HepG2 (cell line): ENCODE data around the gene PPM1E. TPM values are rescaled to one million over a fixed set of nuclear protein-coding genes. Genes with fewer than 3 reads are reported as not detected.

Source experiments
- IRF2 ChIP-seq: IDR thresholded peaks from 2 replicates; pipeline ENCODE4 v1.6.1; 2018; ENCODE audit warnings: missing genetic modification reagents, missing compliant biosample characterization
- MBD4 ChIP-seq: IDR thresholded peaks from 2 replicates; pipeline ENCODE4 v1.6.1; 2012; ENCODE audit warnings: low read length, inconsistent platforms, borderline replicate concordance
- NFE2L1 ChIP-seq: sonication (generic); formaldehyde crosslinking; IDR thresholded peaks from 2 replicates; pipeline ENCODE4 v1.4.0; 2020; ENCODE audit warnings: missing genetic modification reagents, mild to moderate bottlenecking, borderline replicate concordance
- NR1H2 ChIP-seq: sonication (generic); formaldehyde crosslinking; IDR thresholded peaks from 2 replicates; pipeline ENCODE4 v1.8.1; 2022; ENCODE audit warnings: low read depth, missing genetic modification reagents, borderline replicate concordance
- ZFP41 ChIP-seq: sonication (generic); formaldehyde crosslinking; IDR thresholded peaks from 2 replicates; pipeline ENCODE4 v1.4.0; 2020; ENCODE audit warnings: mild to moderate bottlenecking, missing genetic modification reagents, borderline replicate concordance
- ZNF761 ChIP-seq: sonication (generic); formaldehyde crosslinking; conservative IDR thresholded peaks from 2 replicates; pipeline ENCODE4 v1.4.0; 2020; ENCODE audit warnings: mild to moderate bottlenecking, missing genetic modification reagents
- ZNF841 ChIP-seq: sonication (generic); formaldehyde crosslinking; IDR thresholded peaks from 2 replicates; pipeline ENCODE4 v1.8.1; 2023; ENCODE audit warnings: missing genetic modification reagents, borderline replicate concordance
- polyA plus RNA-seq, 8 experiments: library from polyadenylated mRNA; depleted of rRNA in 3 of 8; stranded (reverse) in 7 of 8; unstranded in 1 of 8; fragments of >200 nt; fragmentation: Illumina TruSeq in 4 of 8; extraction: Trizol in 4 of 8; gene quantifications; 2 replicates each; pipeline versions ENCODE4 v1.2.1 to v1.2.3, GENCODE V29; 2011 to 2016; ENCODE audit warnings: low read depth in 4 of 8, missing spikeins in 1 of 8, mixed read lengths in 1 of 8; ENCODE audit not compliant: insufficient read depth in 1 of 8
- total RNA-seq, 5 experiments: library from RNA; depleted of rRNA; stranded (reverse); fragments of >200 nt; fragmentation: Illumina TruSeq; extraction: Trizol; gene quantifications; 2 replicates each; pipeline ENCODE4 v1.2.3, GENCODE V29; 2016; ENCODE audit warnings: low read depth in 1 of 5
- TF ChIP-seq, protein P1 (sequence below): sonication (generic); formaldehyde crosslinking; IDR thresholded peaks from 2 replicates; pipeline ENCODE4 v1.5.0; 2020; ENCODE audit warnings: mild to moderate bottlenecking, missing genetic modification reagents
- TF ChIP-seq, protein P2 (sequence below): sonication (generic); formaldehyde crosslinking; conservative IDR thresholded peaks from 2 replicates; pipeline ENCODE4 v1.4.0; 2020; ENCODE audit warnings: missing genetic modification reagents
- TF ChIP-seq, protein P3 (sequence below): sonication (generic); formaldehyde crosslinking; IDR thresholded peaks from 2 replicates; pipeline ENCODE4 v1.9.0; 2021; ENCODE audit warnings: missing genetic modification reagents, mild to moderate bottlenecking, borderline replicate concordance
- TF ChIP-seq, protein P4 (sequence below), 2 experiments: sonication (generic) in 1 of 2; formaldehyde crosslinking in 1 of 2; IDR thresholded peaks; 2 replicates each; pipeline versions ENCODE4 v1.5.1 to v1.6.1; 2011 to 2020; ENCODE audit warnings: borderline replicate concordance in 1 of 2, low read depth in 1 of 2, low read length in 1 of 2, mild to moderate bottlenecking in 1 of 2, missing genetic modification reagents in 1 of 2, moderate library complexity in 1 of 2

The PPM1E gene
- total and polyA plus RNA-seq, 2 of the 13 experiments (the other 11 are each of a cell fraction or from before 2014, with no cell fraction given): 0.15 TPM; not detected in 1

DNA sequence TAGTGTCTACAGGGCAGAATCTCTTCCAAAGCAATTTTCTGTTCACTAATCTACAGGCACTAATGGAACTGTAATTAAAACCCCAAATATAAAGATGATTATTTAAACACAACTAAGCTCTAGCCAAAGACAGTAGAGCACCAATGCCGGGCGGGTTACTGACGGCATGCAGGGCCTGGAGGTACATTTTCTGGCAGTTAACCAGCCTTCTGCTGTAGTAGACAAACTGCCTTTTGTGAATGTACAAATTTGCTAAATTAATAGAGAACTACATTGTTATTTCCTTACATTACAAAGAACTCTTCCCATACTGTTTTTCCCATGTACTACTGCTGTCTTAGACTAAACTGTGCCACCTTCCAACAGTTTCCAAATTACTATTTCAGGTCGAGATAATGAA, 243.2 kb downstream of the PPM1E start (continued):
- TF ChIP-seq ZFP41 (CRISPR knock-in tag) (no peak), MBD4 (no peak), IRF2 (CRISPR knock-in tag) (no peak), ZNF761 (no peak), NFE2L1 (CRISPR knock-in tag) (no peak), ZNF841 (no peak), NR1H2 (no peak)
- TF ChIP-seq, protein P1, sequence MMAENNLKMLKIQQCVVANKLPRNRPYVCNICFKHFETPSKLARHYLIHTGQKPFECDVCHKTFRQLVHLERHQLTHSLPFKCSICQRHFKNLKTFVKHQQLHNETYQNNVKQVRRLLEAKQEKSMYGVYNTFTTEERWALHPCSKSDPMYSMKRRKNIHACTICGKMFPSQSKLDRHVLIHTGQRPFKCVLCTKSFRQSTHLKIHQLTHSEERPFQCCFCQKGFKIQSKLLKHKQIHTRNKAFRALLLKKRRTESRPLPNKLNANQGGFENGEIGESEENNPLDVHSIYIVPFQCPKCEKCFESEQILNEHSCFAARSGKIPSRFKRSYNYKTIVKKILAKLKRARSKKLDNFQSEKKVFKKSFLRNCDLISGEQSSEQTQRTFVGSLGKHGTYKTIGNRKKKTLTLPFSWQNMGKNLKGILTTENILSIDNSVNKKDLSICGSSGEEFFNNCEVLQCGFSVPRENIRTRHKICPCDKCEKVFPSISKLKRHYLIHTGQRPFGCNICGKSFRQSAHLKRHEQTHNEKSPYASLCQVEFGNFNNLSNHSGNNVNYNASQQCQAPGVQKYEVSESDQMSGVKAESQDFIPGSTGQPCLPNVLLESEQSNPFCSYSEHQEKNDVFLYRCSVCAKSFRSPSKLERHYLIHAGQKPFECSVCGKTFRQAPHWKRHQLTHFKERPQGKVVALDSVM (CRISPR knock-in tag): no peak
- TF ChIP-seq, protein P2, sequence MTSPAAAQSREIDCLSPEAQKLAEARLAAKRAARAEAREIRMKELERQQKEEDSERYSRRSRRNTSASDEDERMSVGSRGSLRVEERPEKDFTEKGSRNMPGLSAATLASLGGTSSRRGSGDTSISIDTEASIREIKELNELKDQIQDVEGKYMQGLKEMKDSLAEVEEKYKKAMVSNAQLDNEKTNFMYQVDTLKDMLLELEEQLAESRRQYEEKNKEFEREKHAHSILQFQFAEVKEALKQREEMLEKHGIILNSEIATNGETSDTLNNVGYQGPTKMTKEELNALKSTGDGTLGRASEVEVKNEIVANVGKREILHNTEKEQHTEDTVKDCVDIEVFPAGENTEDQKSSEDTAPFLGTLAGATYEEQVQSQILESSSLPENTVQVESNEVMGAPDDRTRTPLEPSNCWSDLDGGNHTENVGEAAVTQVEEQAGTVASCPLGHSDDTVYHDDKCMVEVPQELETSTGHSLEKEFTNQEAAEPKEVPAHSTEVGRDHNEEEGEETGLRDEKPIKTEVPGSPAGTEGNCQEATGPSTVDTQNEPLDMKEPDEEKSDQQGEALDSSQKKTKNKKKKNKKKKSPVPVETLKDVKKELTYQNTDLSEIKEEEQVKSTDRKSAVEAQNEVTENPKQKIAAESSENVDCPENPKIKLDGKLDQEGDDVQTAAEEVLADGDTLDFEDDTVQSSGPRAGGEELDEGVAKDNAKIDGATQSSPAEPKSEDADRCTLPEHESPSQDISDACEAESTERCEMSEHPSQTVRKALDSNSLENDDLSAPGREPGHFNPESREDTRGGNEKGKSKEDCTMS (CRISPR knock-in tag): no peak
- TF ChIP-seq, protein P3, sequence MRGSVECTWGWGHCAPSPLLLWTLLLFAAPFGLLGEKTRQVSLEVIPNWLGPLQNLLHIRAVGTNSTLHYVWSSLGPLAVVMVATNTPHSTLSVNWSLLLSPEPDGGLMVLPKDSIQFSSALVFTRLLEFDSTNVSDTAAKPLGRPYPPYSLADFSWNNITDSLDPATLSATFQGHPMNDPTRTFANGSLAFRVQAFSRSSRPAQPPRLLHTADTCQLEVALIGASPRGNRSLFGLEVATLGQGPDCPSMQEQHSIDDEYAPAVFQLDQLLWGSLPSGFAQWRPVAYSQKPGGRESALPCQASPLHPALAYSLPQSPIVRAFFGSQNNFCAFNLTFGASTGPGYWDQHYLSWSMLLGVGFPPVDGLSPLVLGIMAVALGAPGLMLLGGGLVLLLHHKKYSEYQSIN: no peak
- TF ChIP-seq, protein P4, sequence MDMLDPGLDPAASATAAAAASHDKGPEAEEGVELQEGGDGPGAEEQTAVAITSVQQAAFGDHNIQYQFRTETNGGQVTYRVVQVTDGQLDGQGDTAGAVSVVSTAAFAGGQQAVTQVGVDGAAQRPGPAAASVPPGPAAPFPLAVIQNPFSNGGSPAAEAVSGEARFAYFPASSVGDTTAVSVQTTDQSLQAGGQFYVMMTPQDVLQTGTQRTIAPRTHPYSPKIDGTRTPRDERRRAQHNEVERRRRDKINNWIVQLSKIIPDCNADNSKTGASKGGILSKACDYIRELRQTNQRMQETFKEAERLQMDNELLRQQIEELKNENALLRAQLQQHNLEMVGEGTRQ (IDR thresholded peaks at IDR 0.05; ENCODE audit: low read depth, low read length): no peak
- TF ChIP-seq, protein P4 (CRISPR knock-in tag; IDR thresholded peaks at IDR 0.05; ENCODE audit: borderline replicate concordance): no peak
- TF ChIP-seq, all 625 proteins: peak for 0
